HCT116 (cell line): ENCODE measurements around the gene OR2A12. TPM values are rescaled to one million over a fixed set of nuclear protein-coding genes. Genes with fewer than 3 reads are reported as not detected.

ENCODE experiments used
- ATAC-seq: fragments of 200-7000 bp; cut with Tn5 transposase; 2 replicates; pipeline ENCODE4 v1.9.1; 2020; ENCODE audit warnings: mild to moderate bottlenecking, moderate library complexity
- BruUV-seq: library from RNA; stranded (reverse); fragments of 400-500 nt; replicated peaks from 2 replicates; lab custom pipeline; 2021; lab: Mats Ljungman, UMichigan
- CTCF ChIA-PET: fragments of 300-600 bp; sonication (Branson Sonifier 250); formaldehyde crosslinking; loops from one replicate; lab custom pipeline; 2021; ENCODE audit warnings: antibody characterized with exemption; lab: Charles Lee
- POLR2A ChIA-PET: fragments of 300-600, 350-600 bp; sonication (Branson Sonifier 250); formaldehyde crosslinking; loops from one replicate; lab custom pipeline; 2021; ENCODE audit warnings: antibody characterized with exemption; lab: Charles Lee
- RAD21 ChIA-PET, 2 experiments: fragments of 300-600 bp; sonication (Branson Sonifier 250); formaldehyde crosslinking; loops; one replicate each; lab custom pipeline; 2023; ENCODE audit warnings: low total read pairs in 2 of 2; ENCODE audit not compliant: uncharacterized antibody in 2 of 2, unreplicated experiment in 2 of 2, low non-redundant PET in 1 of 2; lab: Charles Lee
- DNase-seq: peaks from one replicate; pipeline ENCODE4 v3.0.0-alpha.2; 2010; ENCODE audit warnings: low read depth, low spot score
- H2AFZ ChIP-seq: fragments of 200-600 bp; shearing (Covaris generic), sonication (generic); 2 replicates; pipeline ENCODE4 v1.6.1; 2017; ENCODE audit warnings: low read depth, mixed run types, mixed read lengths, antibody characterized with exemption, low read length; ENCODE audit not compliant: poor library complexity, severe bottlenecking
- H3K27ac ChIP-seq: 2 replicates; pipeline ENCODE4 v1.5.1; 2012; ENCODE audit warnings: low read depth, low read length
- H3K27me3 ChIP-seq: fragments of 200-600 bp; sonication (generic); 2 replicates; pipeline ENCODE4 v1.6.1; 2016; ENCODE audit warnings: mixed run types, low read length, mixed read lengths; ENCODE audit not compliant: insufficient read depth
- H3K36me3 ChIP-seq, 2 experiments: fragments of 200-500 bp in 1 of 2; fragments of 200-600 bp in 1 of 2; sonication (Bioruptor generic) in 1 of 2; sonication (generic) in 1 of 2; 2 replicates each; pipeline versions ENCODE4 v1.5.1 to v1.6.1; 2014 to 2016; ENCODE audit warnings: low read length in 2 of 2, inconsistent platforms in 1 of 2, mixed read lengths in 1 of 2, mixed run types in 1 of 2; ENCODE audit not compliant: insufficient read depth in 2 of 2, control insufficient read depth in 1 of 2
- H3K4me1 ChIP-seq, 2 experiments: fragments of 200-600 bp in 1 of 2; sonication (generic) in 1 of 2; 2 replicates each; pipeline versions ENCODE4 v1.5.1 to v1.6.1; 2012 to 2017; ENCODE audit warnings: low read length in 2 of 2, inconsistent platforms in 1 of 2, mild to moderate bottlenecking in 1 of 2, mixed read lengths in 1 of 2, mixed run types in 1 of 2, moderate library complexity in 1 of 2; ENCODE audit not compliant: insufficient read depth in 2 of 2, control insufficient read depth in 1 of 2
- H3K4me2 ChIP-seq: fragments of 200-600 bp; sonication (generic); 2 replicates; pipeline ENCODE4 v1.6.1; 2017; ENCODE audit warnings: mixed run types, low read length, mixed read lengths
- H3K4me3 ChIP-seq, 2 experiments: fragments of 200-600 bp in 1 of 2; sonication (generic) in 1 of 2; replicated peaks in 1 of 2; 2 replicates each; pipeline ENCODE4 v1.5.1; 2011 to 2016; ENCODE audit warnings: low read length in 2 of 2, control low read depth in 1 of 2, low read depth in 1 of 2, mild to moderate bottlenecking in 1 of 2, mixed read lengths in 1 of 2, mixed run types in 1 of 2
- H3K79me2 ChIP-seq: fragments of 200-600 bp; sonication (generic); 2 replicates; pipeline ENCODE4 v1.6.1; 2017; ENCODE audit warnings: mild to moderate bottlenecking, mixed run types, low read length, moderate library complexity, mixed read lengths; ENCODE audit not compliant: insufficient read depth
- H3K9ac ChIP-seq: fragments of 200-600 bp; sonication (generic); 2 replicates; pipeline ENCODE4 v1.6.1; 2016; ENCODE audit warnings: low read length, mixed read lengths
- H3K9me2 ChIP-seq: fragments of 200-600 bp; sonication (generic), shearing (Covaris generic); 2 replicates; pipeline ENCODE4 v1.6.1; 2017; ENCODE audit warnings: mixed run types, mild to moderate bottlenecking, moderate library complexity; ENCODE audit not compliant: insufficient read depth
- H3K9me3 ChIP-seq, 2 experiments: fragments of 200-500 bp in 1 of 2; fragments of 200-600 bp in 1 of 2; sonication (Bioruptor generic) in 1 of 2; sonication (generic) in 1 of 2; 2 replicates each; pipeline ENCODE4 v1.6.1; 2014 to 2017; ENCODE audit warnings: low read length in 2 of 2, mixed read lengths in 2 of 2, inconsistent platforms in 1 of 2, low read depth in 1 of 2, mild to moderate bottlenecking in 1 of 2, mixed run types in 1 of 2, moderate library complexity in 1 of 2; ENCODE audit not compliant: control insufficient read depth in 1 of 2, insufficient read depth in 1 of 2
- H4K20me1 ChIP-seq: fragments of 200-600 bp; sonication (generic), shearing (Covaris generic); 2 replicates; pipeline ENCODE4 v1.6.1; 2017; ENCODE audit warnings: mixed run types, mild to moderate bottlenecking, moderate library complexity; ENCODE audit not compliant: insufficient read depth
- ATF3 ChIP-seq: IDR thresholded peaks from 2 replicates; pipeline ENCODE4 v1.6.1; 2012
- CEBPB ChIP-seq: IDR thresholded peaks from 2 replicates; pipeline ENCODE4 v1.6.1; 2012; ENCODE audit warnings: low read depth
- EGR1 ChIP-seq: IDR thresholded peaks from 2 replicates; pipeline ENCODE4 v1.6.1; 2012; ENCODE audit warnings: low read depth
- ELF1 ChIP-seq: IDR thresholded peaks from 2 replicates; pipeline ENCODE4 v1.6.1; 2012; ENCODE audit warnings: low read depth, borderline replicate concordance
- EZH2phosphoT487 ChIP-seq: fragments of 200-600 bp; IDR thresholded peaks from 2 replicates; pipeline ENCODE4 v1.6.1; 2018; ENCODE audit warnings: antibody characterized with exemption, borderline replicate concordance
- JUND ChIP-seq: IDR thresholded peaks from 2 replicates; pipeline ENCODE4 v1.6.1; 2012
- MAX ChIP-seq: IDR thresholded peaks from 2 replicates; pipeline ENCODE4 v1.6.1; 2012
- POLR2A ChIP-seq: IDR thresholded peaks from 2 replicates; pipeline ENCODE4 v1.7.0; 2011; ENCODE audit warnings: borderline replicate concordance; ENCODE audit not compliant: insufficient read depth, insufficient read length; ENCODE audit errors: extremely low read depth
- POLR2AphosphoS5 ChIP-seq: IDR thresholded peaks from 2 replicates; pipeline ENCODE4 v1.6.1; 2011; ENCODE audit warnings: mild to moderate bottlenecking, low read depth, low read length, moderate library complexity
- RAD21 ChIP-seq: IDR thresholded peaks from 2 replicates; pipeline ENCODE4 v1.6.1; 2012; ENCODE audit warnings: low read depth, mild to moderate bottlenecking
- SP1 ChIP-seq: IDR thresholded peaks from 2 replicates; pipeline ENCODE4 v1.6.1; 2012; ENCODE audit warnings: low read depth
- SRF ChIP-seq: IDR thresholded peaks from 2 replicates; pipeline ENCODE4 v1.6.1; 2012; ENCODE audit warnings: low read depth
- TCF7L2 ChIP-seq: IDR thresholded peaks from 2 replicates; pipeline ENCODE4 v1.7.0; 2011; ENCODE audit warnings: borderline replicate concordance, inconsistent platforms; ENCODE audit not compliant: insufficient read depth, insufficient read length; ENCODE audit errors: extremely low read depth
- YY1 ChIP-seq: IDR thresholded peaks from 2 replicates; pipeline ENCODE4 v1.6.1; 2011; ENCODE audit warnings: low read length, low read depth, moderate library complexity, mild to moderate bottlenecking; ENCODE audit not compliant: insufficient replicate concordance; ENCODE audit errors: extremely low read depth
- ZFX ChIP-seq: fragments of 450-650 bp; IDR thresholded peaks from 2 replicates; pipeline ENCODE4 v1.6.1; 2017
- ZNF274 ChIP-seq: fragments of 200-500 bp; sonication (Bioruptor generic); IDR thresholded peaks from 2 replicates; pipeline ENCODE4 v1.6.1; 2014; ENCODE audit warnings: mild to moderate bottlenecking, low read depth, low read length, inconsistent platforms
- intact Hi-C: fragments of 100-400 bp; cut with micrococcal nuclease; formaldehyde crosslinking; loops from 2 replicates; pipeline ENCODE4 v1.10.0; 2022
- total RNA-seq: library from RNA; stranded (reverse); gene quantifications from one replicate; pipeline ENCODE4 v1.2.1, GENCODE V29; 2021; ENCODE audit not compliant: unreplicated experiment

The OR2A12 gene
- total RNA-seq, 1 experiment from 2014 or later = not detected

GRCh38 chr7:144142187-144142586 is 56.1 kb downstream of the OR2A12 start:
- Histone ChIP-seq H3K4me1 (no peaks in the 10 kb centered on the region), H3K4me3 (no peak overlapping the region), H3K9me2 (no peaks in the 10 kb centered on the region), H2AFZ (no peak overlapping the region), H3K27ac (no peak overlapping the region), H3K9ac (no peak overlapping the region), H4K20me1 (no peaks in the 10 kb centered on the region), H3K27me3 (no peaks in the 10 kb centered on the region), H3K4me2 (no peak overlapping the region), H3K36me3 (no peaks in the 10 kb centered on the region), H3K9me3 (no peaks in the 10 kb centered on the region; a peak in 1 of 4 replicates), H3K79me2 (no peaks in the 10 kb centered on the region)
- CTCF ChIA-PET = no interaction called here
- intact Hi-C loops = no loop called here
- BruUV-seq = no TSS peak
- DNase-seq (no peak), ATAC-seq (no peak)
- RAD21 ChIA-PET = no interaction called here
- POLR2A ChIA-PET = no interaction called here
- TF ChIP-seq ZFX (no peak), POLR2AphosphoS5 (no peak), MAX (no peak), EGR1 (no peak), POLR2A (no peak), SP1 (no peak), RAD21 (no peak), ATF3 (no peak), CEBPB (no peak), YY1 (no peak), ELF1 (no peak), SRF (no peak)

- no peak overlapping the region for H3K4me2 ChIP-seq
- ATAC-seq = no peak
- H2AFZ ChIP-seq = no peak overlapping the region
- intact Hi-C loops = no loop called here
- peaks cover 0 to 3% of the 10 kb centered on the region in 2 experiments; a peak in 3 of 4 replicates for H3K9me3 ChIP-seq
- no peaks in the 10 kb centered on the region for H3K4me1 ChIP-seq
- no TSS peak for BruUV-seq
- no peak for TF ChIP-seq TCF7L2
- no peak for TF ChIP-seq JUND
- TF ChIP-seq EGR1 = no peak
- no peak for TF ChIP-seq EZH2phosphoT487
- no peak for TF ChIP-seq ZNF274
- TF ChIP-seq RAD21 = no peak
- no peak overlapping the region for H3K27ac ChIP-seq
- no peaks in the 10 kb centered on the region for H3K27me3 ChIP-seq
- RAD21 ChIA-PET = no interaction called here
- H4K20me1 ChIP-seq = no peaks in the 10 kb centered on the region
- H3K9me2 ChIP-seq = no peaks in the 10 kb centered on the region
- CTCF ChIA-PET = no interaction called here
- H3K79me2 ChIP-seq = no peaks in the 10 kb centered on the region
- H3K9ac ChIP-seq = no peak overlapping the region
- no peak overlapping the region for H3K4me3 ChIP-seq
- DNase-seq = no peak
- no peaks in the 10 kb centered on the region for H3K36me3 ChIP-seq
- POLR2A ChIA-PET = no interaction called here
Measured at GRCh38 chr7:144144426-144144825, 58.3 kb downstream of the OR2A12 start.
